Transverse colon (tissue), 4 donors: Measurements from ENCODE around the gene PTP4A2. TPM values are rescaled to one million over a fixed set of nuclear protein-coding genes. Genes with fewer than 3 reads are reported as not detected.

Source experiments
- DNase-seq: peaks from one replicate; pipeline ENCODE4 v3.0.0-alpha.2; 2019
- H3K27ac ChIP-seq, 4 donors: fragments of 200-600 bp; sonication (generic); 2 replicates each; pipeline ENCODE4 v1.5.1; 2016 to 2018; ENCODE audit warnings: inconsistent platforms in 4 of 4
- H3K27me3 ChIP-seq: fragments of 200-600 bp; sonication (generic); 2 replicates; pipeline ENCODE4 v1.5.1; 2017; ENCODE audit warnings: inconsistent platforms
- H3K36me3 ChIP-seq, 4 donors: fragments of 200-600 bp; sonication (generic); 2 replicates each; pipeline ENCODE4 v1.5.1; 2017 to 2019; ENCODE audit warnings: inconsistent platforms in 4 of 4
- H3K4me1 ChIP-seq, 4 donors: fragments of 200-600 bp; sonication (generic); 2 replicates each; pipeline ENCODE4 v1.5.1; 2017 to 2020; ENCODE audit warnings: inconsistent platforms in 4 of 4
- H3K4me3 ChIP-seq, 4 donors: fragments of 200-600 bp; sonication (generic); 1 replicate in 1 of 4; 2 replicates in 3 of 4; pipeline versions ENCODE4 v1.5.1 to v1.6.1; 2017 to 2019; ENCODE audit warnings: inconsistent platforms in 4 of 4
- H3K9me3 ChIP-seq, 2 donors: fragments of 200-600 bp; sonication (generic); 2 replicates each; pipeline ENCODE4 v1.5.1; 2017 to 2019; ENCODE audit warnings: inconsistent platforms in 2 of 2
- CTCF ChIP-seq, 5 experiments: fragments of 200-600 bp in 3 of 5; fragments of 450-650 bp in 2 of 5; sonication (generic) in 3 of 5; IDR thresholded peaks; 1 replicate in 2 of 5; 2 replicates in 3 of 5; pipeline ENCODE4 v1.5.1; 2016 to 2017; ENCODE audit warnings: antibody characterized with exemption in 5 of 5, inconsistent platforms in 3 of 5, mild to moderate bottlenecking in 2 of 5, moderate library complexity in 1 of 5
- EP300 ChIP-seq: sonication (generic); formaldehyde crosslinking; IDR thresholded peaks from one replicate; pipeline ENCODE4 v1.6.1; 2017; ENCODE audit warnings: antibody characterized with exemption, low read depth
- POLR2A ChIP-seq: fragments of 450-650 bp; IDR thresholded peaks from one replicate; pipeline ENCODE4 v1.6.1; 2016; ENCODE audit warnings: antibody characterized with exemption, mild to moderate bottlenecking, moderate library complexity
- POLR2AphosphoS5 ChIP-seq, 3 donors: sonication (generic); formaldehyde crosslinking; IDR thresholded peaks; one replicate each; pipeline ENCODE4 v1.6.1; 2016; ENCODE audit warnings: antibody characterized with exemption in 3 of 3
- WGBS, 2 donors: methylation state at CpG; one replicate each; pipeline ENCODE4 v1.1.5; 2018; ENCODE audit warnings: low coverage in 1 of 2; 5-methylcytosine and 5-hydroxymethylcytosine counted together
- in situ Hi-C, 4 donors: fragments of 200-750 bp; cut with MboI; loops; one replicate each; pipeline versions ENCODE4 v1.15.0 to v1.15.1; 2017; ENCODE audit warnings: low sequenced_read_pairs in 3 of 4, low pct_ligation_motif_present in 1 of 4, low pct_unique_long_range_greater_than_20kb in 1 of 4
- intact Hi-C: fragments of 100-400 bp; cut with DNase I; formaldehyde crosslinking; loops from one replicate; pipeline ENCODE4 v1.15.1; 2023; ENCODE audit warnings: low total_unique reads
- total RNA-seq, 4 donors: library from RNA; depleted of rRNA; stranded (reverse); fragments of >200 nt; gene quantifications; one replicate each; pipeline ENCODE4 v1.1.0, GENCODE V29; 2016

Gene PTP4A2
- total RNA-seq, 4 donors from 2014 or later, result 58.9 to 251 (median 195) TPM

GRCh38 chr1:31939484-31940329, 1.5 kb upstream of the PTP4A2 start:
- WGBS, 2 donors, result 65 to 79% methylated on average over 4 to 16 of the region's 16 CpGs
- no peaks in the 10 kb centered on the region for H3K9me3 ChIP-seq
- H3K4me3 ChIP-seq, result no peak overlapping the region
- peak; percentile 82 for DNase-seq
- intact Hi-C loops, result no loop called here
- H3K27ac ChIP-seq, result peak overlapping the region; percentile 94 to 98 (median 97)
- TF ChIP-seq POLR2A (no peak), POLR2AphosphoS5 (IDR thresholded peaks at IDR 0.05) (peak in 1 of 3 donors; percentile 34), EP300 (no peak), CTCF (IDR thresholded peaks at IDR 0.05) (peak; percentile 23 to 77 (median 46))
- no peaks in the 10 kb centered on the region for H3K27me3 ChIP-seq
- in situ Hi-C loops, result no loop called here
- H3K4me1 ChIP-seq, result peaks cover 27 to 69% (median 50%) of the 10 kb centered on the region in 4 donors
- no peaks in the 10 kb centered on the region for H3K36me3 ChIP-seq

- H3K27me3 ChIP-seq, result no peaks in the 10 kb centered on the region
- H3K4me3 ChIP-seq, result peak overlapping the region; percentile 46 to 87 (median 73)
- peaks cover 49 to 69% (median 58%) of the 10 kb centered on the region in 4 donors for H3K4me1 ChIP-seq
- in situ Hi-C loops (no loop called here), intact Hi-C loops (no loop called here)
- H3K9me3 ChIP-seq, result no peaks in the 10 kb centered on the region
- H3K27ac ChIP-seq, result peak overlapping the region; percentile 94 to 98 (median 97)
- TF ChIP-seq EP300, result no peak
- peak; percentile 77 for TF ChIP-seq POLR2A
- peak in 2 of 3 donors; percentile 38 to 41 for TF ChIP-seq POLR2AphosphoS5 (IDR thresholded peaks at IDR 0.05)
- no peak for TF ChIP-seq CTCF (IDR thresholded peaks at IDR 0.05)
- WGBS, 2 donors, result 0 to 1% methylated on average over 11 to 35 of the region's 78 CpGs
- no peaks in the 10 kb centered on the region for H3K36me3 ChIP-seq
- DNase-seq, result peak; percentile 82
Measured at GRCh38 chr1:31937300-31938183, 626 bp downstream of the PTP4A2 start.

- DNase-seq, result no peak
- 0% methylated on average over 2 of the region's 2 CpGs for WGBS, 2 donors
- Histone ChIP-seq H3K36me3 (no peaks in the 10 kb centered on the region), H3K4me3 (peak overlapping the region; percentile 46 to 87 (median 73)), H3K27me3 (no peaks in the 10 kb centered on the region), H3K4me1 (peaks cover 53 to 71% (median 64%) of the 10 kb centered on the region in 4 donors), H3K27ac (peak overlapping the region; percentile 94 to 98 (median 97)), H3K9me3 (no peaks in the 10 kb centered on the region)
- intact Hi-C loops, result no loop called here
- in situ Hi-C loops, result no loop called here
- TF ChIP-seq POLR2AphosphoS5 (IDR thresholded peaks at IDR 0.05) (no peak), CTCF (IDR thresholded peaks at IDR 0.05) (no peak), EP300 (no peak), POLR2A (no peak)
Measured at GRCh38 chr1:31936981-31937299, 1.2 kb downstream of the PTP4A2 start.
